Astrocyte of the spinal cord (primary cell): ENCODE measurements around the gene C5.

Experiments
- DNase-seq: peaks from one replicate; pipeline ENCODE4 v3.0.0; 2011; ENCODE audit warnings: low read depth, low spot score
- H3K4me3 ChIP-seq: 2 replicates; pipeline ENCODE4 v1.5.1; 2011; ENCODE audit warnings: low read depth, mild to moderate bottlenecking, low read length, moderate library complexity
- CTCF ChIP-seq: IDR thresholded peaks from 2 replicates; pipeline ENCODE4 v1.5.1; 2012; ENCODE audit warnings: low read depth, mild to moderate bottlenecking, low read length, inconsistent platforms
- in situ Hi-C: cut with HindIII; loops from 2 replicates; pipeline ENCODE4 v1.10.0; 2017; ENCODE audit warnings: low sequenced_read_pairs

Gene C5

DNA sequence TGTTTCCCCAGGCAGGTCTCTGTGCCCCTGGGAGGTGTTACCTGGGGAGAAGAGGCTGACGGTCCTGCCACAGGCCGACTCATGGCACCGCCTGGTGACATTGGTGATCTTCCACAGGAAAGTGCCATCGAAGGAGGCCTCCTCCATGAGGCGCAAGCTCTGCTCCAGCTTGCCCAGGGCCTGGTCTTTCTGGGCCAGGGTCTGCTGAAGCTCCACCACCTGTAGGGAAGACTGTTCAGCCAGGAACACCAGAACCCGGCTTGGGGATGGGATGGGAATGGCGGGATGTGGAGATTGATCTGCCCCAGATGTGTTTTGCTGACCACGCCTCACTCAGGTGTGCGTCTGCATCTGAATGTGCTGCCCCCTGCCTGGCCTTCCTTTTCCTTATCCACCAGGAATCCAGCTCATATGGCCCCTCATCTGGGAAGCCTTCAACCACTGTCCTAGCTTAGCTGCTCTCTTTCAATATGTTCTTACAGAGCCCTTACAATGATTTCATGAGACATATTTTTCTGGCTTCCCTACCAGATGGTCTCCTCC lies 138.7 kb downstream of the C5 start:
- in situ Hi-C loops: no loop called here

DNA sequence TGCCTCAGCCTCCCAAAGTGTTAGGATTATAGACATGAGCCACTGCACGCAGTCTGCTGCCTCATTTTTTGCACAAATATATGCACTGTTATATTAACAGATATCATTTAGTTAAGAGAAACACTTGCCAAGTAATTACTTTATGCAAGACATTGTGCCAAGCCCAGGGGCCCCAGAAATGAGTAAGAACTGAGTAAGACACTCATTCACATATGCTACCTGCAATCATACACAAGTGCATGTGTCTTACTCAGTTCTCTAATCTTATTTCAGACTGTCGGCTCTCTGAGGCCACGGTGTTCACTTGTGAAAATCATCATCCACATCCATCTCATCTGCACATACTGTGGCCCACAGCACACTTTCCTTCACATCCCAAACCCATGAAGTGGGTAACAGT lies 139.4 kb downstream of the C5 start:
- H3K4me3 ChIP-seq: no peak overlapping the region
- TF ChIP-seq CTCF: no peak
- no peak for DNase-seq
- in situ Hi-C loops: no loop called here

More for the DNA sequence above, 138.7 kb downstream of the C5 start:
- no peak for TF ChIP-seq CTCF
- no peak for DNase-seq
- no peak overlapping the region for H3K4me3 ChIP-seq

DNA sequence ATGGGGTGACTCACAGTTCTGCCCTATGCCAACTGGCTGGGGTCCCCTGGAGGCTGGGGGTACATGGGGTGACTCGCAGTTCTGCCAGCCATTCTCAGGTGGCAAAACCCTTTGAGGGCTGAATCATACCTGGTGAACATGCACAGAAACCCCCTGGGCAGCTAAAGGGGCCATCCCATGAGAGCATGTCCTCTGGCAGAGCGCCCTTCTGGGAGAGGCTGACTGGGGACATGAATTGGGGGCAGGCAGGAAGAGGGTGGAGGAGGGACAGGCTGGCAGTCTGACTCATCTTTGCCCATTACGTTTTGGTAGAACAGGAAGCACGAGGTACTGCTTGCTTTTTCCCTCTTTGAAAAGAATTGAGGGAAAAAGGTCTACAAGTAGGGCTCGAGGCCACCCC lies 140.2 kb downstream of the C5 start:
- no peak for DNase-seq

GRCh38 chr9:120905315-120906164 lies 144.5 kb downstream of the C5 start:
- no peak for TF ChIP-seq CTCF
- in situ Hi-C loops: no loop called here
- H3K4me3 ChIP-seq: no peak overlapping the region
- DNase-seq: no peak

More for the DNA sequence above, 140.2 kb downstream of the C5 start:
- in situ Hi-C loops: no loop called here
- no peak for TF ChIP-seq CTCF
- H3K4me3 ChIP-seq: no peak overlapping the region

DNA sequence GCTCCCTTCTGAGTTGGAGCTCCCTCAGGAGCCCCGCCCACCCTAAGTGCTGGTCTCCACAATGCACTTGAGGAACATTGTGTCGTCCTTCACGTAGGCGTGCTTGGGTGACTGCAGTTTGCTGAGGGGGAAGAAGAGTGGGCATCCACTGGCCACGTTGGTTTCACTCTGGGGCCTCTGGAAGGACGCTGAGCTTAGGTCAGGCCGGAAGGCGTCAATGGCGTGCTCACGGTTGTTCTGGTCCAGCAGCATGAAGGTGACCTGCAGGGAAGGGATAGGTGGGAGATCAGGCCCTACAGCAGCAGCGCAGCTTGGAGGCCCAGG lies 145.1 kb downstream of the C5 start:
- no peak for TF ChIP-seq CTCF
- in situ Hi-C loops: no loop called here
- no peak overlapping the region for H3K4me3 ChIP-seq
- DNase-seq: no peak

- TF ChIP-seq CTCF: no peak
- no peak for DNase-seq
- in situ Hi-C loops: no loop called here
- H3K4me3 ChIP-seq: no peak overlapping the region
These were observed 145.8 kb downstream of the C5 start for GRCh38 chr9:120904061-120904977.
